ENCODE results near the gene CIAO2B.

- TF ChIP-seq ARNTL (CRISPR knock-in tag; IDR thresholded peaks at IDR 0.05; ENCODE audit: borderline replicate concordance, low read depth) (no peak), ZNF8 (CRISPR knock-in tag; IDR thresholded peaks at IDR 0.05) (no peak), RARB (CRISPR knock-in tag; IDR thresholded peaks at IDR 0.05) (no peak), SNAI2 (CRISPR knock-in tag; IDR thresholded peaks at IDR 0.05) (no peak), ZFP3 (CRISPR knock-in tag; IDR thresholded peaks at IDR 0.05) (no peak)
These were observed 1.3 kb upstream of the CIAO2B start, which contains the start of gene CES2 for GRCh38 chr16:66935314-66936011.
